Measurements from ENCODE around the gene DNAI1. TPM values are rescaled to one million over a fixed set of nuclear protein-coding genes. Genes with fewer than 3 reads are reported as not detected.

Gene DNAI1
- total and polyA plus RNA-seq, 2 of the 13 experiments (the other 11 are each of a cell fraction or from before 2014, with no cell fraction given), result not detected

- H3K4me2 ChIP-seq (ENCODE audit: low read depth, low read length), result no peak overlapping the region
- H3K79me2 ChIP-seq (ENCODE audit: insufficient read depth, low read length), result no peaks in the 10 kb centered on the region
- no peak overlapping the region for H3K27ac ChIP-seq (ENCODE audit: extremely low read length, insufficient read depth, low read length)
- no peaks in the 10 kb centered on the region for H3K9me3 ChIP-seq (ENCODE audit: low read length)
- H2AFZ ChIP-seq (ENCODE audit: low read length), result no peak overlapping the region
- intact Hi-C loops (cut with micrococcal nuclease; ENCODE audit: unreplicated experiment) (no loop called here), in situ Hi-C loops (cut with HindIII; ENCODE audit: extremely low pct_ligation_motif_present, low pct_unique_long_range_greater_than_20kb) (no loop called here)
- DNase-seq (ENCODE audit: low spot score) (no peak), FAIRE-seq (no peak), ATAC-seq (no peak)
- WGBS (ENCODE audit: low lambda C conversion rate), result 36% methylated on average over 4 of the region's 5 CpGs
- CTCF ChIA-PET (ENCODE audit: low intra/inter-chr PET ratio, low total read pairs), result no interaction called here
- no TSS peak for BruUV-seq (replicated peaks)
- H3K4me1 ChIP-seq (ENCODE audit: insufficient read depth, low read length), result peaks cover 25% of the 10 kb centered on the region
- POLR2A ChIA-PET, result no interaction called here
- no peaks in the 10 kb centered on the region for H3K36me3 ChIP-seq (replicated peaks in 1 of 2; ENCODE audit: control insufficient read depth in 1 of 2, insufficient read depth in 2 of 2, low read length in 2 of 2)
- TF ChIP-seq GATAD2A (CRISPR knock-in tag; IDR thresholded peaks at IDR 0.05), result no peak
- TF ChIP-seq ZNF12 (CRISPR knock-in tag; IDR thresholded peaks at IDR 0.05), result no peak
- TF ChIP-seq ZNF264 (CRISPR knock-in tag; IDR thresholded peaks at IDR 0.05), result no peak
- no peak for TF ChIP-seq PHF8 (CRISPR knock-in tag; IDR thresholded peaks at IDR 0.05)
- no peak overlapping the region for H3K4me3 ChIP-seq (replicated peaks in 1 of 3; ENCODE audit: insufficient read depth in 1 of 3, low read depth in 2 of 3, low read length in 3 of 3)
- peaks cover 2% of the 10 kb centered on the region; the same call in 1 of the 2 replicates for H4K20me1 ChIP-seq (ENCODE audit: insufficient read depth, low read length)
- H3K9ac ChIP-seq (ENCODE audit: insufficient read depth, low read depth, low read length), result no peak overlapping the region
- H3K27me3 ChIP-seq (ENCODE audit: control insufficient read depth in 1 of 2, insufficient read depth in 2 of 2, low read length in 2 of 2), result peaks cover 8 to 65% of the 10 kb centered on the region in 2 experiments; a peak in 4 of 5 replicates
These were observed 96.9 kb downstream of the DNAI1 start for GRCh38 chr9:34555500-34555899.

- H2AFZ ChIP-seq (ENCODE audit: low read length), result no peak overlapping the region
- ChIA-PET POLR2A (no interaction called here), CTCF (ENCODE audit: low intra/inter-chr PET ratio, low total read pairs) (no interaction called here)
- DNase-seq (ENCODE audit: low spot score) (no peak), FAIRE-seq (no peak), ATAC-seq (no peak)
- H3K36me3 ChIP-seq (replicated peaks in 1 of 2; ENCODE audit: control insufficient read depth in 1 of 2, insufficient read depth in 2 of 2, low read length in 2 of 2), result no peaks in the 10 kb centered on the region
- TF ChIP-seq ZNF563 (CRISPR knock-in tag; IDR thresholded peaks at IDR 0.05), result no peak
- TF ChIP-seq RFXANK (CRISPR knock-in tag; IDR thresholded peaks at IDR 0.05), result no peak
- intact Hi-C loops (cut with micrococcal nuclease; ENCODE audit: unreplicated experiment), result no loop called here
- H3K4me2 ChIP-seq (ENCODE audit: low read depth, low read length), result no peak overlapping the region
- 47% methylated on average over 12 of the region's 13 CpGs for WGBS (ENCODE audit: low lambda C conversion rate)
- no peak overlapping the region for H3K27ac ChIP-seq (ENCODE audit: extremely low read length, insufficient read depth, low read length)
- peaks cover 28% of the 10 kb centered on the region for H3K4me1 ChIP-seq (ENCODE audit: insufficient read depth, low read length)
- no peak overlapping the region for H3K9ac ChIP-seq (ENCODE audit: insufficient read depth, low read depth, low read length)
- H3K9me3 ChIP-seq (ENCODE audit: low read length), result no peaks in the 10 kb centered on the region
- no peaks in the 10 kb centered on the region for H3K79me2 ChIP-seq (ENCODE audit: insufficient read depth, low read length)
- no TSS peak for BruUV-seq (replicated peaks)
- no peak overlapping the region for H3K4me3 ChIP-seq (replicated peaks in 1 of 3; ENCODE audit: insufficient read depth in 1 of 3, low read depth in 2 of 3, low read length in 3 of 3)
- in situ Hi-C loops (cut with HindIII; ENCODE audit: extremely low pct_ligation_motif_present, low pct_unique_long_range_greater_than_20kb), result no loop called here
- H3K27me3 ChIP-seq (ENCODE audit: control insufficient read depth in 1 of 2, insufficient read depth in 2 of 2, low read length in 2 of 2), result peaks cover 8 to 68% of the 10 kb centered on the region in 2 experiments; a peak in 4 of 5 replicates
- peaks cover 2% of the 10 kb centered on the region; the same call in 1 of the 2 replicates for H4K20me1 ChIP-seq (ENCODE audit: insufficient read depth, low read length)
These were observed 97.4 kb downstream of the DNAI1 start for GRCh38 chr9:34555936-34556525.

Measured in HepG2 (cell line).